ENCODE results near the gene ZNF677. TPM values are rescaled to one million over a fixed set of nuclear protein-coding genes. Genes with fewer than 3 reads are reported as not detected.
"Not testable (repeated sequence)": the region's sequence is repeated elsewhere in the genome, so short reads cannot be mapped to it uniquely, and the experiment has no call there.

The ZNF677 gene
- total RNA-seq, 1 donor from 2014 or later: 16.2 TPM

DNA sequence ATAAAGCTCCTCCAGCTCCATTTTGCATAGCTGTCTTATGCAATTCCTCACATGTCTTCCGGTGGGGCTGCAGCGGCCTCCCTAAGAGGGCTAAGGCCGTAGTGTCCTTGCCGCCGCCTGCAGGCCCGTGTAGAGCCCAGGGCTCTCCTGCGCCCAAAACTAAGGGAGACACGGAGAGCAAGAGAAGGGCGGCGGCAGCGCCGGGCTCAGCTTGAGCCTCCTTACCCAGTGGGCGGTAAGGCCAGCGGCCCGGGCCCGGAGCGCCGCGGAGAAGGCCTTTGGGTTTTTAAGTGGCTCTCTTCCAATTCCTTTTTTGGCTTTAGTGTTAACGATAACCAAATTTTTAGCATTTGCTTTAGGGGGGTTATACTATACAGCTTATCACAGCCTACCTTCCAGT is 30.1 kb downstream of the ZNF677 start:
- no peaks in the 10 kb centered on the region for H3K4me1 ChIP-seq
- no peaks in the 10 kb centered on the region for H3K36me3 ChIP-seq
- H3K4me3 ChIP-seq: no peak overlapping the region
- H3K27ac ChIP-seq: no peak overlapping the region
- ATAC-seq: no peak
- no peak for DNase-seq
- TF ChIP-seq, protein P1, sequence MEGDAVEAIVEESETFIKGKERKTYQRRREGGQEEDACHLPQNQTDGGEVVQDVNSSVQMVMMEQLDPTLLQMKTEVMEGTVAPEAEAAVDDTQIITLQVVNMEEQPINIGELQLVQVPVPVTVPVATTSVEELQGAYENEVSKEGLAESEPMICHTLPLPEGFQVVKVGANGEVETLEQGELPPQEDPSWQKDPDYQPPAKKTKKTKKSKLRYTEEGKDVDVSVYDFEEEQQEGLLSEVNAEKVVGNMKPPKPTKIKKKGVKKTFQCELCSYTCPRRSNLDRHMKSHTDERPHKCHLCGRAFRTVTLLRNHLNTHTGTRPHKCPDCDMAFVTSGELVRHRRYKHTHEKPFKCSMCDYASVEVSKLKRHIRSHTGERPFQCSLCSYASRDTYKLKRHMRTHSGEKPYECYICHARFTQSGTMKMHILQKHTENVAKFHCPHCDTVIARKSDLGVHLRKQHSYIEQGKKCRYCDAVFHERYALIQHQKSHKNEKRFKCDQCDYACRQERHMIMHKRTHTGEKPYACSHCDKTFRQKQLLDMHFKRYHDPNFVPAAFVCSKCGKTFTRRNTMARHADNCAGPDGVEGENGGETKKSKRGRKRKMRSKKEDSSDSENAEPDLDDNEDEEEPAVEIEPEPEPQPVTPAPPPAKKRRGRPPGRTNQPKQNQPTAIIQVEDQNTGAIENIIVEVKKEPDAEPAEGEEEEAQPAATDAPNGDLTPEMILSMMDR (IDR thresholded peaks at IDR 0.05): no peak
- no peaks in the 10 kb centered on the region for H3K27me3 ChIP-seq
- intact Hi-C loops (cut with DNase I): no loop called here
- peaks cover 70% of the 10 kb centered on the region for H3K9me3 ChIP-seq

- H3K9me3 ChIP-seq: peaks cover 72% of the 10 kb centered on the region
- H3K4me3 ChIP-seq; H3K27ac ChIP-seq; ATAC-seq; H3K36me3 ChIP-seq; H3K27me3 ChIP-seq; DNase-seq; intact Hi-C loops (cut with DNase I); H3K4me1 ChIP-seq: not testable (repeated sequence)
These were observed 32.0 kb downstream of the ZNF677 start for GRCh38 chr19:53222716-53223115.

- TF ChIP-seq, protein P1 (IDR thresholded peaks at IDR 0.05): no peak
- Histone ChIP-seq H3K4me1 (no peaks in the 10 kb centered on the region), H3K27me3 (no peaks in the 10 kb centered on the region), H3K36me3 (peaks cover 15% of the 10 kb centered on the region), H3K9me3 (peaks cover 98% of the 10 kb centered on the region), H3K4me3 (no peak overlapping the region), H3K27ac (no peak overlapping the region)
- intact Hi-C loops (cut with DNase I): no loop called here
- no peak for ATAC-seq
- DNase-seq: no peak
These were observed 41.9 kb downstream of the ZNF677 start for GRCh38 chr19:53212703-53213320.

DNA sequence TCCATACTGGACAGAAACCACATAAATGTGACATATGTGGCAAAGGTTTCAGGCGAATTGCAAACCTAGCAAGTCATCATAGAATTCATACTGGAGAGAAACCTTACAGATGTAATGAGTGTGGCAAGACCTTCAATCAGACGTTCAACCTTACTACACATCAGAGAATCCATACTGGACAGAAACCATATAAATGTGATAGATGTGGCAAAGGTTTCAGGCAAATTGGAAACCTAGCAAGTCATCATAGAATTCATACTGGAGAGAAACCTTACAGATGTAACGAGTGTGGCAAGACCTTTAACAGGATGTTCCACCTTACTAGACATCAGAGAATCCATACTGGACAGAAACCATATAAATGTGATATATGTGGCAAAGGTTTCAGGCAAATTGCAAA is 43.1 kb downstream of the ZNF677 start:
- H3K4me3 ChIP-seq; H3K27ac ChIP-seq; DNase-seq; H3K27me3 ChIP-seq; H3K4me1 ChIP-seq; intact Hi-C loops (cut with DNase I); ATAC-seq: not testable (repeated sequence)
- H3K36me3 ChIP-seq: peaks cover 15% of the 10 kb centered on the region
- peaks cover 86% of the 10 kb centered on the region for H3K9me3 ChIP-seq

GRCh38 chr19:53196777-53197396 is 57.8 kb downstream of the ZNF677 start:
- Histone ChIP-seq H3K4me3 (peak overlapping the region; percentile 74), H3K4me1 (peaks cover 9% of the 10 kb centered on the region), H3K9me3 (peaks cover 10% of the 10 kb centered on the region), H3K36me3 (no peaks in the 10 kb centered on the region), H3K27me3 (no peaks in the 10 kb centered on the region), H3K27ac (peak overlapping the region; percentile 85)
- ATAC-seq (peak; percentile 97), DNase-seq (peak; percentile 100)
- TF ChIP-seq, protein P1 (IDR thresholded peaks at IDR 0.05): no peak
- intact Hi-C loops (cut with DNase I): no loop called here

DNA sequence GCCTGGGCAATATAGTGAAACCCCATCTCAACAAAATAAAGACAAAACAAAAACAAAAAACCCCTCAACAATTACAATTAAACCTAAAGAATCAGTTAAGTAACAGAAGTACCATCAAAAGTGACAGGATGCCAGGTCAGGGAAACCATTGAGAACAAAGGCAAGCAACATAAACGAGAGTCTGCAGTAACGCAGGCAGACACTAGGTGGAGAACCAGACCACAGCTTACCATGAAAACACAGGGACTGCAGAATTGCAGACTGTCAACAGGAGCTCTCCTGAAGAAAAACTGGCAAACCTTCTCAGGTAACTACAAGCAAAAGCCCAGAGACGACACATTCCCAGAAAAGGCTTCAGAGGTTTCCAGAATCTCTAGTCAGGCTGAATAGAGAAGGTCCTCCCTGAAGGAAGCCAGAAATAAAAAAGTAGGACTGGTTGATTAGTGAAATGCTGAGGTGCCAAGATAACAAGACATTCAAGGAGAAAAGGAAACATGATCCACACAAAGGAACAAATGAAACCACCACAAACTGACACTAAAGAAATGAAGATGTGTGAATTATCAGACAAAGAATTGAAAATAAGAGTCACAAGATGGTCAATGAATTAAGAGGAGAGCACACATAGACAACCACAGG is 59.3 kb downstream of the ZNF677 start:
- no peaks in the 10 kb centered on the region for H3K27me3 ChIP-seq
- H3K4me3 ChIP-seq: no peak overlapping the region
- H3K36me3 ChIP-seq: no peaks in the 10 kb centered on the region
- ATAC-seq (peak; percentile 77), DNase-seq (no peak)
- TF ChIP-seq, protein P1 (IDR thresholded peaks at IDR 0.05): peak; percentile 94
- no peak overlapping the region for H3K27ac ChIP-seq
- peaks cover 9% of the 10 kb centered on the region for H3K4me1 ChIP-seq
- intact Hi-C loops (cut with DNase I): no loop called here
- peaks cover 4% of the 10 kb centered on the region for H3K9me3 ChIP-seq

All from upper lobe of right lung (tissue), 1 donor.